Endothelial cell of umbilical vein (primary cell): ENCODE measurements around the gene ZCCHC9. TPM values are rescaled to one million over a fixed set of nuclear protein-coding genes. Genes with fewer than 3 reads are reported as not detected.

Experiments
- BruUV-seq: library from RNA; stranded (reverse); fragments of 400-500 nt; replicated peaks from 2 replicates; lab custom pipeline; 2021; lab: Mats Ljungman, UMichigan
- CTCF ChIA-PET: fragments of 300-600, 350-600 bp; sonication (Branson Sonifier 250); formaldehyde crosslinking; loops from one replicate; lab custom pipeline; 2021; ENCODE audit warnings: antibody characterized with exemption, inconsistent platforms; lab: Charles Lee
- POLR2A ChIA-PET: fragments of 300-600, 350-600 bp; sonication (Branson Sonifier 250); formaldehyde crosslinking; loops from one replicate; lab custom pipeline; 2021; ENCODE audit warnings: antibody characterized with exemption, inconsistent platforms; lab: Charles Lee
- DNase-seq: peaks from one replicate; pipeline ENCODE4 v3.0.0-alpha.2; 2011; ENCODE audit warnings: low read depth, low spot score
- FAIRE-seq: peaks from 2 replicates; lab custom pipeline; 2011; peaks lifted over from hg19 to GRCh38; lab: Jason Lieb, UNC
- H2AFZ ChIP-seq: 2 replicates; pipeline ENCODE4 v1.6.0; 2012; ENCODE audit warnings: low read depth, low read length, control low read depth, inconsistent platforms
- H3K27ac ChIP-seq: 2 replicates; pipeline ENCODE4 v1.5.1; 2011; ENCODE audit warnings: low read depth, mild to moderate bottlenecking, control low read depth, low read length, moderate library complexity; ENCODE audit not compliant: insufficient read depth
- H3K27me3 ChIP-seq, 2 experiments: 2 replicates each; pipeline versions ENCODE4 v1.6.0 to v1.6.1; 2011; ENCODE audit warnings: low read length in 2 of 2, mixed read lengths in 1 of 2; ENCODE audit not compliant: control insufficient read depth in 2 of 2, insufficient read depth in 2 of 2
- H3K36me3 ChIP-seq, 2 experiments: 2 replicates in 1 of 2; 3 replicates in 1 of 2; pipeline ENCODE4 v1.5.1; 2011; ENCODE audit warnings: low read length in 2 of 2, mild to moderate bottlenecking in 1 of 2, moderate library complexity in 1 of 2; ENCODE audit not compliant: control insufficient read depth in 2 of 2, insufficient read depth in 2 of 2; ENCODE audit errors: extremely low read depth in 1 of 2
- H3K4me1 ChIP-seq: 3 replicates; pipeline ENCODE4 v1.5.1; 2011; ENCODE audit warnings: mild to moderate bottlenecking, low read length; ENCODE audit not compliant: control insufficient read depth, insufficient read depth; ENCODE audit errors: extremely low read depth
- H3K4me2 ChIP-seq: 2 replicates; pipeline ENCODE4 v1.6.1; 2011; ENCODE audit warnings: low read length, control low read depth, mixed read lengths; ENCODE audit not compliant: insufficient read depth
- H3K4me3 ChIP-seq, 3 experiments: fragments of 200-600 bp in 1 of 3; sonication (generic), shearing (Covaris generic) in 1 of 3; replicated peaks in 1 of 3; 2 replicates each; pipeline ENCODE4 v1.5.1; 2011 to 2016; ENCODE audit warnings: control low read depth in 3 of 3, low read length in 3 of 3, mild to moderate bottlenecking in 2 of 3, inconsistent platforms in 1 of 3, low read depth in 1 of 3, moderate library complexity in 1 of 3; ENCODE audit not compliant: insufficient read depth in 1 of 3
- H3K79me2 ChIP-seq: 2 replicates; pipeline ENCODE4 v1.6.0; 2012; ENCODE audit warnings: low read length, inconsistent platforms; ENCODE audit not compliant: control insufficient read depth, insufficient read depth
- H3K9ac ChIP-seq: replicated peaks from 2 replicates; pipeline ENCODE3; 2011; ENCODE audit warnings: low read length, control low read depth; ENCODE audit not compliant: insufficient read depth; ENCODE audit errors: extremely low read depth
- H3K9me1 ChIP-seq: replicated peaks from 3 replicates; pipeline ENCODE4 v1.6.0; 2011; ENCODE audit warnings: mild to moderate bottlenecking, low read length; ENCODE audit not compliant: control insufficient read depth, insufficient read depth; ENCODE audit errors: extremely low read depth
- H3K9me3 ChIP-seq: replicated peaks from 2 replicates; pipeline ENCODE4 v1.5.1; 2012; ENCODE audit warnings: low read length, inconsistent platforms; ENCODE audit not compliant: control insufficient read depth, insufficient read depth
- H4K20me1 ChIP-seq: replicated peaks from 2 replicates; pipeline ENCODE3; 2011; ENCODE audit warnings: mild to moderate bottlenecking, low read length; ENCODE audit not compliant: control insufficient read depth, insufficient read depth; ENCODE audit errors: extremely low read depth
- CTCF ChIP-seq, 2 donors: IDR thresholded peaks; 1 replicate in 1 of 2; 2 replicates in 1 of 2; pipeline ENCODE4 v1.5.1; 2011; ENCODE audit warnings: low read length in 2 of 2, mild to moderate bottlenecking in 2 of 2, moderate library complexity in 2 of 2, control low read depth in 1 of 2, inconsistent platforms in 1 of 2, low read depth in 1 of 2; ENCODE audit not compliant: insufficient read depth in 1 of 2; ENCODE audit errors: extremely low read depth in 1 of 2
- EZH2 ChIP-seq: IDR thresholded peaks from 2 replicates; pipeline ENCODE4 v1.6.1; 2012; ENCODE audit warnings: borderline replicate concordance, low read depth, mild to moderate bottlenecking, moderate library complexity, low read length, inconsistent platforms; ENCODE audit not compliant: severe bottlenecking
- FOS ChIP-seq: IDR thresholded peaks from 2 replicates; pipeline ENCODE4 v1.6.1; 2011; ENCODE audit warnings: mild to moderate bottlenecking, low read length, moderate library complexity, borderline replicate concordance; ENCODE audit not compliant: insufficient read depth
- GATA2 ChIP-seq: IDR thresholded peaks from 2 replicates; pipeline ENCODE4 v1.7.0; 2011; ENCODE audit warnings: low read depth, mild to moderate bottlenecking, moderate library complexity, mixed read lengths, low read length; ENCODE audit not compliant: insufficient read length, insufficient read depth
- JUN ChIP-seq: IDR thresholded peaks from 2 replicates; pipeline ENCODE4 v1.6.1; 2011; ENCODE audit warnings: borderline replicate concordance, low read depth; ENCODE audit not compliant: insufficient read length, insufficient read depth
- MAX ChIP-seq: IDR thresholded peaks from 2 replicates; pipeline ENCODE4 v1.6.1; 2011; ENCODE audit not compliant: insufficient read depth, insufficient read length
- MYC ChIP-seq: IDR thresholded peaks from one replicate; pipeline ENCODE4 v1.6.1; 2011; ENCODE audit warnings: mild to moderate bottlenecking, low read depth, low read length
- POLR2A ChIP-seq: IDR thresholded peaks from 2 replicates; pipeline ENCODE4 v1.6.1; 2012; ENCODE audit warnings: low read depth, mild to moderate bottlenecking, control low read depth, low read length
- POLR2AphosphoS5 ChIP-seq: IDR thresholded peaks from 2 replicates; pipeline ENCODE4 v1.6.1; 2012; ENCODE audit warnings: low read depth, mild to moderate bottlenecking, control low read depth, low read length, moderate library complexity; ENCODE audit not compliant: insufficient read depth
- dilution Hi-C: fragments of 300-500 bp; cut with MboI; formaldehyde crosslinking; loops from one replicate; pipeline ENCODE4 v1.15.0; 2019; ENCODE audit warnings: low sequenced_read_pairs; ENCODE audit not compliant: extremely low pct_ligation_motif_present
- intact Hi-C: fragments of 100-400 bp; cut with micrococcal nuclease; formaldehyde crosslinking; loops from one replicate; pipeline ENCODE4 v1.10.0; 2022
- polyA plus RNA-seq, 4 experiments: library from polyadenylated mRNA; depleted of rRNA in 3 of 4; stranded (reverse) in 3 of 4; unstranded in 1 of 4; fragments of >200 nt; gene quantifications; 2 replicates each; pipeline versions ENCODE4 v1.2.1 to v1.2.3, GENCODE V29; 2011 to 2012; ENCODE audit warnings: missing spikeins in 1 of 4
- total RNA-seq: library from RNA; stranded (reverse); gene quantifications from 2 replicates; pipeline ENCODE4 v1.2.3, GENCODE V29; 2021

The ZCCHC9 gene
- total and polyA plus RNA-seq, 2 donors (not counting 3 experiments of a cell fraction or from before 2014, with no cell fraction given), result 6.8 to 23.9 TPM

GRCh38 chr5:81313686-81314085 is 12.3 kb downstream of the ZCCHC9 start:
- Histone ChIP-seq H3K79me2 (no peaks in the 10 kb centered on the region), H3K36me3 (peaks cover 0 to 7% of the 10 kb centered on the region in 2 experiments), H3K9me1 (no peaks in the 10 kb centered on the region), H3K4me3 (no peak overlapping the region), H3K27ac (no peak overlapping the region), H4K20me1 (no peaks in the 10 kb centered on the region), H3K27me3 (no peaks in the 10 kb centered on the region), H3K4me1 (no peaks in the 10 kb centered on the region), H2AFZ (no peak overlapping the region), H3K4me2 (no peak overlapping the region), H3K9me3 (no peaks in the 10 kb centered on the region), H3K9ac (no peak overlapping the region)
- TF ChIP-seq JUN, result no peak
- TF ChIP-seq EZH2, result no peak
- TF ChIP-seq POLR2AphosphoS5, result no peak
- no peak for TF ChIP-seq FOS
- TF ChIP-seq POLR2A, result no peak
- no peak for TF ChIP-seq MAX
- no peak for TF ChIP-seq MYC
- no peak for TF ChIP-seq CTCF (IDR thresholded peaks at IDR 0.05; ENCODE audit: extremely low read depth in 1 of 2, insufficient read depth in 1 of 2, low read depth in 1 of 2, low read length in 2 of 2)
- no peak for TF ChIP-seq GATA2
- ChIA-PET CTCF (interaction anchor here (1.0 to 2.0 kb wide), 2 partner anchors 12 to 14 kb away, joined by 4 to 6 read pairs; partner anchors contain the start of gene ZCCHC9), POLR2A (no interaction called here)
- no TSS peak for BruUV-seq
- dilution Hi-C loops, result no loop called here
- DNase-seq (no peak), FAIRE-seq (no peak)
- intact Hi-C loops, result no loop called here
